Measurements from ENCODE around the gene CCDC60.

Gene CCDC60

GRCh38 chr12:119457271-119457670, 122.7 kb downstream of the CCDC60 start:
- Histone ChIP-seq H4K8ac (ENCODE audit: low read depth, low read length) (no peak overlapping the region), H3K79me1 (ENCODE audit: low read length) (no peaks in the 10 kb centered on the region), H3K9ac (ENCODE audit: low read length) (no peak overlapping the region), H2AK5ac (ENCODE audit: low read length) (no peak overlapping the region), H3K18ac (ENCODE audit: low read length) (no peak overlapping the region), H3K4me2 (ENCODE audit: low read length) (no peak overlapping the region), H3K23ac (ENCODE audit: low read length) (no peak overlapping the region), H3K4me3 (ENCODE audit: low read depth, low read length) (no peak overlapping the region), H2AFZ (ENCODE audit: insufficient read depth, low read length, poor library complexity) (no peak overlapping the region), H3K27me3 (ENCODE audit: insufficient read depth, low read length) (no peaks in the 10 kb centered on the region), H3K79me2 (ENCODE audit: control insufficient read depth, insufficient read depth, low read length, poor library complexity) (no peaks in the 10 kb centered on the region), H3K36me3 (ENCODE audit: control insufficient read depth in 1 of 2, insufficient read depth in 2 of 2, low read length in 2 of 2) (no peaks in the 10 kb centered on the region), H3K27ac (ENCODE audit: low read depth, low read length) (no peak overlapping the region), H3K4ac (ENCODE audit: low read depth, low read length) (no peak overlapping the region), H3K14ac (ENCODE audit: low read length) (no peak overlapping the region), H3K9me3 (ENCODE audit: insufficient read depth, low read depth, low read length) (no peaks in the 10 kb centered on the region), H2BK12ac (ENCODE audit: low read length) (no peak overlapping the region), H2BK5ac (ENCODE audit: low read depth, low read length, poor library complexity) (no peak overlapping the region), H4K12ac (ENCODE audit: low read depth, low read length) (no peak overlapping the region), H2BK120ac (ENCODE audit: insufficient read depth, low read length, poor library complexity) (no peak overlapping the region), H3K4me1 (ENCODE audit: control insufficient read depth in 1 of 2, insufficient read depth in 2 of 2, low read length in 2 of 2) (no peaks in the 10 kb centered on the region), H4K91ac (ENCODE audit: low read depth, low read length) (no peak overlapping the region)
- no peak for DNase-seq
- WGBS (ENCODE audit: extremely low coverage, insufficient coverage, insufficient read length) = no CpG with 5 or more reads among the region's 2 CpGs

GRCh38 chr12:119459481-119459880, 125.0 kb downstream of the CCDC60 start:
- Histone ChIP-seq H4K91ac (ENCODE audit: low read depth, low read length) (no peak overlapping the region), H3K14ac (ENCODE audit: low read length) (no peak overlapping the region), H2AFZ (ENCODE audit: insufficient read depth, low read length, poor library complexity) (no peak overlapping the region), H2BK120ac (ENCODE audit: insufficient read depth, low read length, poor library complexity) (no peak overlapping the region), H4K12ac (ENCODE audit: low read depth, low read length) (no peak overlapping the region), H3K4me2 (ENCODE audit: low read length) (no peak overlapping the region), H3K36me3 (ENCODE audit: control insufficient read depth in 1 of 2, insufficient read depth in 2 of 2, low read length in 2 of 2) (no peaks in the 10 kb centered on the region), H3K27me3 (ENCODE audit: insufficient read depth, low read length) (no peaks in the 10 kb centered on the region), H3K9ac (ENCODE audit: low read length) (no peak overlapping the region), H3K79me1 (ENCODE audit: low read length) (no peaks in the 10 kb centered on the region), H3K79me2 (ENCODE audit: control insufficient read depth, insufficient read depth, low read length, poor library complexity) (no peaks in the 10 kb centered on the region), H3K23ac (ENCODE audit: low read length) (no peak overlapping the region), H3K4me1 (ENCODE audit: control insufficient read depth in 1 of 2, insufficient read depth in 2 of 2, low read length in 2 of 2) (no peaks in the 10 kb centered on the region), H2AK5ac (ENCODE audit: low read length) (no peak overlapping the region), H4K8ac (ENCODE audit: low read depth, low read length) (no peak overlapping the region), H3K18ac (ENCODE audit: low read length) (no peak overlapping the region), H3K4ac (ENCODE audit: low read depth, low read length) (no peak overlapping the region), H3K9me3 (ENCODE audit: insufficient read depth, low read depth, low read length) (no peaks in the 10 kb centered on the region), H3K27ac (ENCODE audit: low read depth, low read length) (no peak overlapping the region), H3K4me3 (ENCODE audit: low read depth, low read length) (no peak overlapping the region), H2BK12ac (ENCODE audit: low read length) (no peak overlapping the region), H2BK5ac (ENCODE audit: low read depth, low read length, poor library complexity) (no peak overlapping the region)
- peak; percentile 67 to 84 for DNase-seq

GRCh38 chr12:119460876-119461275, 126.3 kb downstream of the CCDC60 start:
- Histone ChIP-seq H3K14ac (ENCODE audit: low read length) (no peak overlapping the region), H2BK12ac (ENCODE audit: low read length) (no peak overlapping the region), H3K4me3 (ENCODE audit: low read depth, low read length) (no peak overlapping the region), H4K91ac (ENCODE audit: low read depth, low read length) (no peak overlapping the region), H3K4me1 (ENCODE audit: control insufficient read depth in 1 of 2, insufficient read depth in 2 of 2, low read length in 2 of 2) (no peaks in the 10 kb centered on the region), H3K79me2 (ENCODE audit: control insufficient read depth, insufficient read depth, low read length, poor library complexity) (no peaks in the 10 kb centered on the region), H2BK120ac (ENCODE audit: insufficient read depth, low read length, poor library complexity) (no peak overlapping the region), H4K12ac (ENCODE audit: low read depth, low read length) (no peak overlapping the region), H3K4ac (ENCODE audit: low read depth, low read length) (no peak overlapping the region), H3K4me2 (ENCODE audit: low read length) (no peak overlapping the region), H3K79me1 (ENCODE audit: low read length) (no peaks in the 10 kb centered on the region), H3K36me3 (ENCODE audit: control insufficient read depth in 1 of 2, insufficient read depth in 2 of 2, low read length in 2 of 2) (no peaks in the 10 kb centered on the region), H3K9ac (ENCODE audit: low read length) (no peak overlapping the region), H3K9me3 (ENCODE audit: insufficient read depth, low read depth, low read length) (no peaks in the 10 kb centered on the region), H2BK5ac (ENCODE audit: low read depth, low read length, poor library complexity) (no peak overlapping the region), H2AFZ (ENCODE audit: insufficient read depth, low read length, poor library complexity) (no peak overlapping the region), H3K27ac (ENCODE audit: low read depth, low read length) (no peak overlapping the region), H3K23ac (ENCODE audit: low read length) (no peak overlapping the region), H3K18ac (ENCODE audit: low read length) (no peak overlapping the region), H2AK5ac (ENCODE audit: low read length) (no peak overlapping the region), H4K8ac (ENCODE audit: low read depth, low read length) (no peak overlapping the region), H3K27me3 (ENCODE audit: insufficient read depth, low read length) (no peaks in the 10 kb centered on the region)
- WGBS (ENCODE audit: extremely low coverage, insufficient coverage, insufficient read length) = no CpG with 5 or more reads among the region's 3 CpGs
- peak; percentile 56 to 79 for DNase-seq

- H3K18ac ChIP-seq (ENCODE audit: low read length) = no peak overlapping the region
- H2AK5ac ChIP-seq (ENCODE audit: low read length) = no peak overlapping the region
- H3K27me3 ChIP-seq (ENCODE audit: insufficient read depth, low read length) = no peaks in the 10 kb centered on the region
- H3K36me3 ChIP-seq (ENCODE audit: control insufficient read depth in 1 of 2, insufficient read depth in 2 of 2, low read length in 2 of 2) = no peaks in the 10 kb centered on the region
- H3K4me2 ChIP-seq (ENCODE audit: low read length) = no peak overlapping the region
- no peak overlapping the region for H2BK12ac ChIP-seq (ENCODE audit: low read length)
- H4K91ac ChIP-seq (ENCODE audit: low read depth, low read length) = no peak overlapping the region
- H3K9ac ChIP-seq (ENCODE audit: low read length) = no peak overlapping the region
- no peak overlapping the region for H3K23ac ChIP-seq (ENCODE audit: low read length)
- whole genome bisulfite sequencing (ENCODE audit: extremely low coverage, insufficient coverage, insufficient read length) = no CpG with 5 or more reads among the region's 8 CpGs
- DNase-seq = no peak
- H4K12ac ChIP-seq (ENCODE audit: low read depth, low read length) = no peak overlapping the region
- no peaks in the 10 kb centered on the region for H3K79me1 ChIP-seq (ENCODE audit: low read length)
- no peak overlapping the region for H3K27ac ChIP-seq (ENCODE audit: low read depth, low read length)
- H2BK5ac ChIP-seq (ENCODE audit: low read depth, low read length, poor library complexity) = no peak overlapping the region
- H3K4me3 ChIP-seq (ENCODE audit: low read depth, low read length) = no peak overlapping the region
- no peak overlapping the region for H3K14ac ChIP-seq (ENCODE audit: low read length)
- no peaks in the 10 kb centered on the region for H3K79me2 ChIP-seq (ENCODE audit: control insufficient read depth, insufficient read depth, low read length, poor library complexity)
- no peak overlapping the region for H2AFZ ChIP-seq (ENCODE audit: insufficient read depth, low read length, poor library complexity)
- H3K4ac ChIP-seq (ENCODE audit: low read depth, low read length) = no peak overlapping the region
- no peak overlapping the region for H2BK120ac ChIP-seq (ENCODE audit: insufficient read depth, low read length, poor library complexity)
- H3K9me3 ChIP-seq (ENCODE audit: insufficient read depth, low read depth, low read length) = no peaks in the 10 kb centered on the region
- no peaks in the 10 kb centered on the region for H3K4me1 ChIP-seq (ENCODE audit: control insufficient read depth in 1 of 2, insufficient read depth in 2 of 2, low read length in 2 of 2)
- no peak overlapping the region for H4K8ac ChIP-seq (ENCODE audit: low read depth, low read length)
Measured at GRCh38 chr12:119461636-119462214, 127.2 kb downstream of the CCDC60 start.
